Measurements from ENCODE around the gene ATP2B3.

The ATP2B3 gene

GRCh38 chrX:153511784-153512500, 5.5 kb upstream of the ATP2B3 start:
- no peak for DNase-seq

- no peak for DNase-seq
These were observed 4.9 kb upstream of the ATP2B3 start for GRCh38 chrX:153512501-153512893.

- DNase-seq, result no peak
These were observed 4.2 kb upstream of the ATP2B3 start for GRCh38 chrX:153513265-153513664.

GRCh38 chrX:153514259-153514658, 3.2 kb upstream of the ATP2B3 start:
- DNase-seq, result no peak

GRCh38 chrX:153515435-153515834, 2.0 kb upstream of the ATP2B3 start:
- no peak for DNase-seq

- no peak for DNase-seq
These were observed 1.4 kb upstream of the ATP2B3 start for GRCh38 chrX:153516073-153516472.

GRCh38 chrX:153517946-153518834, 748 bp downstream of the ATP2B3 start:
- no peak for DNase-seq

GRCh38 chrX:153519569-153520286, 2.3 kb downstream of the ATP2B3 start:
- DNase-seq, result no peak

- no peak for DNase-seq
These were observed 3.0 kb downstream of the ATP2B3 start for GRCh38 chrX:153520287-153520917.

- DNase-seq, result no peak
These were observed 3.6 kb downstream of the ATP2B3 start for GRCh38 chrX:153521034-153521433.

- DNase-seq, result no peak
These were observed 4.8 kb downstream of the ATP2B3 start for GRCh38 chrX:153522259-153522658.

GRCh38 chrX:153523269-153523668, 5.8 kb downstream of the ATP2B3 start:
- no peak for DNase-seq

GRCh38 chrX:153524234-153524633, 6.8 kb downstream of the ATP2B3 start:
- no peak for DNase-seq

- DNase-seq, result no peak
These were observed 8.0 kb downstream of the ATP2B3 start for GRCh38 chrX:153525451-153525850.

- no peak for DNase-seq
These were observed 8.6 kb downstream of the ATP2B3 start for GRCh38 chrX:153526042-153526441.

GRCh38 chrX:153526801-153527200, 9.4 kb downstream of the ATP2B3 start:
- no peak for DNase-seq

GRCh38 chrX:153527208-153527607, 9.8 kb downstream of the ATP2B3 start:
- no peak for DNase-seq

GRCh38 chrX:153530411-153531129, 13.1 kb downstream of the ATP2B3 start:
- no peak for DNase-seq

- no peak for DNase-seq
These were observed 15.6 kb downstream of the ATP2B3 start for GRCh38 chrX:153533091-153533490.

- DNase-seq, result no peak
These were observed 19.6 kb downstream of the ATP2B3 start for GRCh38 chrX:153537080-153537479.

- DNase-seq, result no peak
These were observed 20.3 kb downstream of the ATP2B3 start for GRCh38 chrX:153537526-153538295.

- no peak for DNase-seq
These were observed 21.0 kb downstream of the ATP2B3 start for GRCh38 chrX:153538424-153538823.
